ENCODE measurements around the gene C1orf35. TPM values are rescaled to one million over a fixed set of nuclear protein-coding genes. Genes with fewer than 3 reads are reported as not detected.

C1orf35 gene
- total RNA-seq, 4 donors from 2014 or later, result 2.8 to 19.2 (median 9.3) TPM

DNA sequence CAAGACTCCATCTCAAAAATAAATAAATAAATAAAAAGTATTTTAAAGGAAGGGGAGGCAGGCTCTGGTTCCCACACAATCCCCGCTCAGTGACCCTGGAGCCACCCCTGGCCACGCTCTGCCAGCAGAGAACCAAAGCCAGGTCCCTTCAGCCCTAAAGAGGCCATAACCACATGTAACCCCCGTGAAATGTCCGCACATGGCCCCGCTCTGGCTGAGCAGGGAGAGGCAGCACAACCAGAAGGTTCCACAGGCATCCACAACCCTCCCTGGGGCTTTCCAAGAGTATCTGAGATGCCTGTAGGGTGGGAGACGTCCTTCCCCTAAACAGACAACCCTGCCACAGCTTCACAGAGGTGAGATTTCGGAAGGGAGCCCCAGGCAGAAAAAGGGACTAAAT, 22.0 kb downstream of the C1orf35 start:
- TF ChIP-seq, protein P1, sequence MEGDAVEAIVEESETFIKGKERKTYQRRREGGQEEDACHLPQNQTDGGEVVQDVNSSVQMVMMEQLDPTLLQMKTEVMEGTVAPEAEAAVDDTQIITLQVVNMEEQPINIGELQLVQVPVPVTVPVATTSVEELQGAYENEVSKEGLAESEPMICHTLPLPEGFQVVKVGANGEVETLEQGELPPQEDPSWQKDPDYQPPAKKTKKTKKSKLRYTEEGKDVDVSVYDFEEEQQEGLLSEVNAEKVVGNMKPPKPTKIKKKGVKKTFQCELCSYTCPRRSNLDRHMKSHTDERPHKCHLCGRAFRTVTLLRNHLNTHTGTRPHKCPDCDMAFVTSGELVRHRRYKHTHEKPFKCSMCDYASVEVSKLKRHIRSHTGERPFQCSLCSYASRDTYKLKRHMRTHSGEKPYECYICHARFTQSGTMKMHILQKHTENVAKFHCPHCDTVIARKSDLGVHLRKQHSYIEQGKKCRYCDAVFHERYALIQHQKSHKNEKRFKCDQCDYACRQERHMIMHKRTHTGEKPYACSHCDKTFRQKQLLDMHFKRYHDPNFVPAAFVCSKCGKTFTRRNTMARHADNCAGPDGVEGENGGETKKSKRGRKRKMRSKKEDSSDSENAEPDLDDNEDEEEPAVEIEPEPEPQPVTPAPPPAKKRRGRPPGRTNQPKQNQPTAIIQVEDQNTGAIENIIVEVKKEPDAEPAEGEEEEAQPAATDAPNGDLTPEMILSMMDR (IDR thresholded peaks at IDR 0.05; ENCODE audit: low read depth), result no peak

GRCh38 chr1:228079601-228080263, 23.4 kb downstream of the C1orf35 start:
- TF ChIP-seq, protein P1 (IDR thresholded peaks at IDR 0.05; ENCODE audit: low read depth), result no peak

GRCh38 chr1:228079013-228079412, 24.1 kb downstream of the C1orf35 start:
- TF ChIP-seq, protein P1 (IDR thresholded peaks at IDR 0.05; ENCODE audit: low read depth), result no peak

- TF ChIP-seq, protein P1 (IDR thresholded peaks at IDR 0.05; ENCODE audit: low read depth), result no peak
Observed at GRCh38 chr1:228077565-228078330, 25.4 kb downstream of the C1orf35 start.

- TF ChIP-seq, protein P1 (IDR thresholded peaks at IDR 0.05; ENCODE audit: low read depth), result no peak
Observed at GRCh38 chr1:228076796-228077430, 26.2 kb downstream of the C1orf35 start.

DNA sequence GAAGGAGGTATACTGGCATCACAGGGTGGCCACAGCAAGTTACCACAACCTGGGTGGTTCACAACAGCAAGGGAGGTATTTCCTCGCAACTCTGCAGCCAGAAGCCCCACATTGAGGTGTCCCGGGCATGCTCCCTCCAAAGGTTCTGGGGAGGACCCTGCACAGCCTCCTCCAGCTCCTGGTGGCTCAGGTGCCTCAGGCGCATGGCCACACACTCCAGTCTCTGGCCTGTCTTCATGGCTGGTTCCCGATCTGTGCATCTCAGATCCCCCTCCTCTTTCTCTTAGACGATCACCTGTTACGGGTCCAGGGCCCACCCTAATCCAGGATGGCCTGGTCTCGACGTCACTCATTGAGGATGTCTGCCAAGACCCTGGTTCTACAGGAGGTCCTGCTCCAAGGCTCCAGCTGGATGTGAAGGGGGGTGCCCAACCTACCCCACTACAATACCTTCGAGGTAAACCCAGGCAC, 27.3 kb downstream of the C1orf35 start:
- TF ChIP-seq, protein P1 (IDR thresholded peaks at IDR 0.05; ENCODE audit: low read depth), result no peak

Measured in subcutaneous adipose tissue (tissue), 4 donors.